HG02610 (cell line): ENCODE data around the gene AOX1.
"Not testable (repeated sequence)": the region's sequence is repeated elsewhere in the genome, so short reads cannot be mapped to it uniquely, and the experiment has no call there.

Experiments
- ATAC-seq: cut with Tn5 transposase; IDR thresholded peaks from one replicate; pipeline ENCODE4 v1.9.1; 2021; ENCODE audit warnings: mild to moderate bottlenecking, moderate library complexity; ENCODE audit not compliant: unreplicated experiment

Gene AOX1

DNA sequence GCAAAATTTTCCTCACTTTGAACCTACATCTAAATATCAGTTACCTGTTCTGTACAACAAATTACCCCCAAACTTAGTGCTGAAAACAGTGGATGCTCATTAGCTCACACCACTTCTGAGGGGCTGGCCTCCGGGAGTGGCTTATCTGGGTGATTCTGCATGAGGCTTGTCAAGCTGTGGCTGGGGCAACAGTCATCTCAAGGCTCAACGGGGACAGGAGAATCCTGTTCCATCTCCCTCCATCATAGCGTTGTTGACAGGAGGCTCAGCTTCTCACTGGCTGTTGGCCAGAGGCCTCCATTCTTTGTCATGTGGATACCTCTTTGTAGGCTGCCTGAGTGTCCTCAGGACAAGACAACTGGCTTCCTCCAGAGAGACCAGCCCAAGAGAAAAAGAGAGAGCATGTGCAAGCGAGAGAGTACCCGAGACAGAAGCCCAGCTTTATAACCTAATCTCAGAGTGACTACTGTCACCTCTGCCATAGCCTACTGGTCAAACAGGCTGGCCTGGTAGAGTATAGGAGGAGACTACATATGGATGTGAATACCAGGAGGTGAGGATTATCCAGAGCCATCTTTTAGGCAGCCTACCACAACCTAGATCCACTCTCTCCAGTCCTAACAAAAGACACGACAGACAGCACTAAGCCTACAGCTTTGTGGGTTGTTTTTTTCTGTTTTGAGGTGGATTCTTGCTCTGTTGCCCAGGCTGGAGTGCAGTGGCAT lies 79.1 kb downstream of the AOX1 start:
- no peak for ATAC-seq

GRCh38 chr2:200665626-200666453 lies 80.0 kb downstream of the AOX1 start:
- no peak for ATAC-seq

DNA sequence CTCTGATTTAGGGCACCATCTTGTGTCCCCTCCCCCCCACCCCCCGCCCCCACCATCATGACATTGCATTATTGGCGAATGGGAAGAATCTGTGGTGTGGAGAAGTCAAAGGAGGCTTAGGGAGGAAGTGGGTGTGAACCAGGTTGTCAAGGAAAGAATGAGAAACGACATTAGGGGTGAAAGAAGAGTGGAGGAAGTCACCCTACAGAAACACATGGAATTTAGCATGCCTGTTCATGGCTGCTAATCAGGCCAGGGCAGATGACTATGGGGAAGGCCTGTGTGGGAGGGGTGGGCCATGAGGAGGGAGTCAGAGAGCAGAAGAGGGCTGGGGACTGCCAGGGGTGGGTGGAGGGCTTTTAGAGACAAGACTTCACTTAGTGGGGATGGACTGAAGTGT lies 81.6 kb downstream of the AOX1 start:
- ATAC-seq = no peak

DNA sequence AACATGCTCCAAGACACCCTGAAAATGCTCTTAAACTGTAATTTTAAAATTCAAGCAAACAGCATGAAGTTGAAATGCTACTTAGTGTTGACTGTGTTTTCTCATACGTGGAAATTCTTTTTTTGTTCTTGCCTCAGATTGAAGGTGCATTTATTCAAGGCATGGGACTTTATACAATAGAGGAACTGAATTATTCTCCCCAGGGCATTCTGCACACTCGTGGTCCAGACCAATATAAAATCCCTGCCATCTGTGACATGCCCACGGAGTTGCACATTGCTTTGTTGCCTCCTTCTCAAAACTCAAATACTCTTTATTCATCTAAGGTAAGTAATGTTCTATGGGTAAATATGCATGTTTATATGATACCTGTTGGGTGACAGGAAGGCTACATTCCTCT lies 82.7 kb downstream of the AOX1 start:
- ATAC-seq = no peak

- no peak for ATAC-seq
Observed at GRCh38 chr2:200669308-200669707, 83.5 kb downstream of the AOX1 start.

GRCh38 chr2:200670313-200670712 lies 84.5 kb downstream of the AOX1 start:
- no peak for ATAC-seq

GRCh38 chr2:200670751-200671150 lies 84.9 kb downstream of the AOX1 start:
- ATAC-seq = no peak

GRCh38 chr2:200673191-200673590 lies 87.4 kb downstream of the AOX1 start:
- ATAC-seq = no peak

DNA sequence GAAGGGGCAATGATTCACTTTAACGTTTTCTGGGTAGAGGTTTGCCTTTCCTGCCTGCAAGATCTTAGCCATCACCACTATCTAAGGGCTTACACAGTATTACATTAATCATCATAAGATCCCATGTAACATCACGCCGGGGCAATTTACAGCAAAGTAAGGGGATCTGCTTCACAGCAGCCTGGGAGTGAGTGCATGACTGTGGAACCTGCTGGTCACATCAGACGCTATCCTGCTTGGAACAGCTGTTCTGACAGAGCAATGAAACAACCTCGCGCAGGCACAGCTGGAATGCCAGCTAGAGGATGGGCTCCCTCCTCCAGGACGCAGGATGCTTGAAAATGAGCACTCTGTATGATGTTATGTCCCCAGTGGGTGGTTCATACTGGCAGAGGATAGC lies 89.0 kb downstream of the AOX1 start:
- no peak for ATAC-seq

GRCh38 chr2:200677171-200677570 lies 91.4 kb downstream of the AOX1 start:
- no peak for ATAC-seq

GRCh38 chr2:200677721-200678532 lies 92.1 kb downstream of the AOX1 start:
- no peak for ATAC-seq

GRCh38 chr2:200679127-200679526 lies 93.3 kb downstream of the AOX1 start:
- no peak for ATAC-seq

DNA sequence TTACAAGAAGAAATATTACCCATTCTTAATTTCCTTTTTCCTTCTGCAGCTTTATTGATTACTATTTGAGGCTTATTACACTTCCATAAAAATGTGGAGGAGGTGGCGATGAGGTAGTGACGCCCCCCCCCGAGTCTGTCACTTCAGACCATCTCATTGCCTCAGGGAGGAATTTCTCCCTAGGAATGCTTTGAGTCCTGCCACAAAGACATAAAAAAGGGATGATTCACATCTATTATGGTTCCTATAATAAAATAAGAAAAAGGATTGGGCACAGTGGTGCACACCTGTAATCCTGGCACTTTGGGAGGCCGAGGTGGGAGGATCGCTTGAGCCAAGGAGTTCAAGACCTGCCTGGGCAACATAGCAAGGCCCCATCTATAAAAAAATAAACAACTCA lies 93.7 kb downstream of the AOX1 start:
- ATAC-seq = no peak

DNA sequence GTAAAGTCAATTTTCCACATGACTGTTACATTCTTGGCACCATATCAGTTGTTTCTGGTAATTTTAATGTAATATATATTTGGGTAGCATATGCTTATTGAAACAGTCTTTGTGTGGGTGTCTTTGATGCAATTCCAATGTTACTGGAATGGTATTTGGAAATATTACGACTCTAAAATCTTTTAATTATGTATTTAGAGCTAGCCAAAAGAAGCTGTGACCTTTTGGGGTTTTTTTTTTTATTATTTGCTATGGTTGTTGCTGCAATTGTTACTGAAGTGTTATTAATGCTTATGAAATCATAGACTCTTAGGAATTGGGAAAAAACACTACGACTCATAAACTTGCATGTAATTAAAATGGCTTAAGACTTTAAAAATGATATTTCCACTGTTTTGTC lies 95.9 kb downstream of the AOX1 start:
- ATAC-seq = no peak

- not testable (repeated sequence) for ATAC-seq
Observed at GRCh38 chr2:200682407-200682806, 96.6 kb downstream of the AOX1 start.

DNA sequence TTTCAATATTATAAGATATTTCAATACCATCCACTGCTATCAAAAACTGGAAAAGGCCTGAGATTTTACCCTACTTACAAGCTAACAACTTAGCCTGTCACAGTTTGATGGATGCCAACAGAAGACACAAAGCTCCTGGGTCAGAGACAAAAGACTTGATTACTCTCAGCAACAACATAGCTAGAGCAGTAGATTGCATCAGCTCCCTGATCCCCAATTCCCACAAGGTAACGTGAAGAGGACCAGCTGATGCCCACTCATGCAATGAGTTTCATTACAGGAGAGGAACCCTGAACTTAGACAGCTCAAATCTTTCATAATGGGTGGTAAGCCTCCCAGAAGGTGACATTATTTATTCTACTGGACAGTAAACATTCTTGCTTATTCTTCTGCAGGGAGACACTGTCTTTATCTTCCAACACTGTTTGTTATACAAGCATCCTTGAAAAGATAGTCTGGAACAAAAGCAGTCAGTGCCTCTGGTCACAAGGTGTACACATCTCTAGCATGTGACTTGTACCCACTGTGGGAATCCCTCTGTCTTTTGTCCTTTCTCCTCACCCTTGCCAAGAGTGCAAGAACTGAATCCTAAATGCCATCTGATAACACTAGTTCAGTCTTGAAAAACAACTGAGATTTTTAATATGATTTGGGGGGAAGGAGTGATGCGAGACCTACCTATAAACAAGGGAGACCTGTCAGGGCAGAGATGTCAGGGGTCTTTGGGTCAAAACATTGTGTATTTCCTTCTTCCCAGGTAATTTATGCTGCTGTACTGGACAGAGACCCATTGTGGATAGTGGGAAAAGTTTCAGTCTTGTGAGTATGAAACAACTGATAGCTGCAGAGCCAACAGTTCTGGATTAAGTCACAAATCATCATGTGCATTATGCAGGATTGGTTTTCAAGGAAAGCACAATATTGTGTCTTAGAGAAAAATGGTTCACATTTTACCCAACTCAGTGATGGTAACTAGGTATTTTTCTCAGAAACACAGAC lies 102.4 kb downstream of the AOX1 start:
- ATAC-seq = no peak

GRCh38 chr2:200689115-200689514 lies 103.3 kb downstream of the AOX1 start:
- ATAC-seq = no peak

DNA sequence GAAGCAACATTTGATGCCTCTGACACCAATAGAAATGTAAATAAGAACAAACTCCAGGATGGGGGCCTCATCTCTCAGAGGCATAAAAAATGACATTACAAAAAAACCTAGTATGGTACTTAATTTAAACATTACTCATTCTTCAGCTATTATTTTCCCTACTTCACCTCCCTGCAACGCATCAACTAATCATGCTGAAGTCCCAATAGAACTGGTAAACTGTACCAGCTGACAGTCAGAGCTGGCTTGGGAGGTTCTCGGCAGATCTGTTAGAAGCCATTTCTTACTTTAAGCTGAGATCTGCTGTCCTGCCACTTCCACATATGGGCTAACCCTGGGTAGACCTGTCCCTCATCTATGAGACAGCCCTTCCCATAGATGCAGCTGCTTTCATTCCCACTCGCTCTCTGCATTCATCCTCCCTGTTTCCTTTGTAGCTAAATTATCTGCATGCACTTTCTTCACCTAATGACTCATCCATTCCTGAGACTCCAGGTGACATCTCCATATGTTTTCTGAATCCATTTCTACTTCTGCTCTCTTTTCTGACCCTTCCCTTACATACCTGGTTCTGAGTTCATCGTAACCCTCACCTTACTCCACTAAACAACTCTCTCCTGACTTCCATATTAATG lies 108.1 kb downstream of the AOX1 start:
- no peak for ATAC-seq

- ATAC-seq = no peak
Observed at GRCh38 chr2:200695191-200695590, 109.4 kb downstream of the AOX1 start.

DNA sequence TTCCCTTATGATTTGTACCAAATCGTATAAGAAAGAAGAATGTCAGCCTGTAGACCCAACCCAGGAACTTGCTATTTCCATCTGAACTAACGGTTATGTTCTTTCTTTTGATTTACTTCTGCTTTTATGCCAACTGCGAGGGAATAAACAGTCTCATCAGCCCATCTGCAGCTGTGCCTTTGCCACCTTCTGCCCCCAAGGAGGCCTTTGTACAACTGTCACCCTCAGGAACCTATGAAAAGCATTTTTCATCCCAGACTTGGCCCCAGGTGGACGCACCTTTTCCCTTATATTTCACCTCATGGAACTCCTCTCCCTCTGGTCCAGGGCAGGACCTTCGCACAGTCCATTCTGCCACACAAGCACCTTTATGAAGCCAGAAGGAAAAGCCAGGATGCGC lies 109.8 kb downstream of the AOX1 start:
- ATAC-seq = no peak
